GM13977 (cell line): ENCODE measurements around the gene MRPL54.

ENCODE experiments used
- DNase-seq: peaks from one replicate; pipeline ENCODE4 v3.0.0; 2012; ENCODE audit warnings: low spot score
- CTCF ChIP-seq: IDR thresholded peaks from 2 replicates; pipeline ENCODE4 v1.5.1; 2012; ENCODE audit warnings: mild to moderate bottlenecking, control low read depth; ENCODE audit not compliant: insufficient read depth; ENCODE audit errors: extremely low read depth, missing control alignments
- in situ Hi-C: fragments of 300-500 bp; cut with MboI; formaldehyde crosslinking; loops from one replicate; pipeline ENCODE4 v1.12.0; 2022; ENCODE audit warnings: low sequenced_read_pairs, low pct_unique_long_range_greater_than_20kb, mixed read lengths, inconsistent platforms; ENCODE audit not compliant: unreplicated experiment

Gene MRPL54

DNA sequence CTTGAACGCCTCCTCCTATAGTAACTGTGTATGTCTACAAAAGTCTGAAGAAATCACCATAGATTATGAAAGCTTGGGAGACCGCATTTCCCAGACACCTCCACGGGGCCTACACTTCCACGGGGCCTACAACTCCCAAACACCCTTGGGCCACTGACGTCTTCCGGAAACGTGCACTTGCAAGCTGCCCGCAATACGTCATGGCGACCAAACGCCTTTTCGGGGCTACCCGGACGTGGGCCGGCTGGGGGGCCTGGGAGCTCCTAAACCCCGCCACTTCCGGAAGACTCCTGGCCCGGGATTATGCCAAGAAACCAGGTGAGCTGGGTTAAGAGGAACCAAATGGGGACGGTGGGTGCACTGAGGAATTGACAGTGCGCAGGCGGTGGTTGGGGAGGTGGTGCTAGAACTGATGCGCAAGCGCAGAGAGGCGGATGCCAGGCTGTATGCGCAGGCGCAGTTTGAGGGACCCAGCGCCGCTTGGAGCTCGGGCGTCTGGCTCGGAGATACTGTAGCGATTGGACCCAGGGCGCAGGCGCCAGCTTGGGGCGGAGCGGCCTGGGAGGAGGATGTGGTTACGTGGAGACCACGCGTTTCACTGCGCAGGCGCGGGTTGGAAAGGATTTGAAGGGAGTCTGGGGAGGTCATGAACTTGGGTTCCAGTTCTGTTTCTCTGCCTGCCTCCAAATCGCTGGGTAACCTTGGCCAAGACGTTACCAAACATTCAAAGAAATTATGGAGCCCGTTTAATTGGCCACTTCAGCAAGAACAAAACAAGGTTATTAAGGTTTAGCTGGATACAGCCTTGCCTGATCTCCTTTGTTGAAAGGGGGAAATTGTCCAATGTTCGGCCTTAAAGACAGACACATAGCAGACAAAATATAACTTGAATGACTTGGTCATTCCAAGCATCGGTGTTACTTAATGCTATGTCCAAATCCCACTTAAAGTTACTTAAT, at the start of gene MRPL54:
Gene MRPL54, plus strand, starts transcription at position 182 of the 959 bp plus-strand sequence. Its CDS starts 19 bp downstream, at position 201.
- in situ Hi-C loops: no loop called here
- TF ChIP-seq CTCF: no peak
- peak; percentile 99 for DNase-seq

DNA sequence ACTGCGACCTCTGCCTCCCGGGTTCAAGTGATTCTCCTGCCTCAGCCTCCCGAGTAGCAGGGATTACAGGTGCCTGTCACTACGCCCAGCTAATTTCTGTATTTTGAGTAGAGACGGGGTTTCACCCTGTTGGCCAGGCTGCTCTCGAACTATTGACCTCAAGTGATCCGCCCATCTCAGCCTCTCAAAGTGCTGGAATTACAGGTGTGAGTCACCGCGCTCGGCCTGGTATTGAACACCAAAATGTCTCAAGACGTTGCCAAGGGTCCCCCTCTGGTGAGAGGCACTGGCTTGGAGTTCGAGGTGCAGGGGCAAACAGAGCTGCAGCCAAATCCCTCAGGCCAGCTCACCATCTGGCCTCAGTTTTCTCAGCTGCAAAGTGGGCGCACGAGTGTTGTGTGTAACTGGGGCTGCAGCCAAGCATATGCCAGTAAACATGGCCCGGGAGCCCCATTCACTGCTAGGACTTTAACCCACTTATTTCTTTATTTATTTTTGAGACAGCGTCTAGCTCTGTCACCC, 46.3 kb upstream of the MRPL54 start:
- no peak for DNase-seq
- in situ Hi-C loops: no loop called here
- TF ChIP-seq CTCF: no peak

- DNase-seq: no peak
- TF ChIP-seq CTCF: no peak
- in situ Hi-C loops: no loop called here
These were observed 42.6 kb upstream of the MRPL54 start for GRCh38 chr19:3719868-3720267.

DNA sequence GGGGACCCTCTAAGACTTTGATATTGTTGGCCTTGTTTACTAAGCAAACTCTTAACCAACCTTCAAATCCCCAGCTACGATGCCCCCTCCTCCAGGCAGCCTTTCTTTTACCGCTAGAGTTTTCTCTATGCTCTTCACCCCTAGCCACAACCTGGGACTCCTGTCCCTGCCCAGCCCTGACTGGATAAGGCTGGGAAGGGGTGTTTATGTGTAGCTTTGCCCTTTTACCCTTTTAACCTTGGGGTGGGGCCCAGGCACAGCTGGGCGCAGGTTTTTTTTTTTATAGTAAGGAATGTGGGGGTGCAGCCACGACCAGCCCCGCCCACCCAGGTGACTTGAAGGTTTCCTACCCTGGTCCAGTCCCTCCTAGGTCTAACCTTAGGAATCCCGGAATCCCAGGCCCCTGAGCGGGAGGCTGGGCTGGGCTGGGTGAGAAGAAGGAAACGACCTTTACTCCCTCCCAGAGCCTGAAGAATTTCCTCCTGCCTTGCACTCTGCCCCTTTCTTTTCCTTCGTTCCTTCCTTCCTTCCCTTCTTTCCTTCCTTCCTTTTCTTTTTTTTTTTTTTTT, 42.0 kb upstream of the MRPL54 start:
- TF ChIP-seq CTCF: no peak
- DNase-seq: no peak
- in situ Hi-C loops: no loop called here

- in situ Hi-C loops: no loop called here
- TF ChIP-seq CTCF: no peak
- peak; percentile 96 for DNase-seq
These were observed 41.2 kb upstream of the MRPL54 start for GRCh38 chr19:3721131-3721886.

GRCh38 chr19:3721887-3722442, 40.5 kb upstream of the MRPL54 start:
- no peak for DNase-seq
- in situ Hi-C loops: no loop called here
- TF ChIP-seq CTCF: no peak
